GM18951 (cell line): Measurements from ENCODE around the gene PSMB5.

ENCODE experiments used
- POLR2A ChIP-seq: IDR thresholded peaks from 4 replicates; pipeline ENCODE4 v1.6.1; 2011; ENCODE audit warnings: mild to moderate bottlenecking; ENCODE audit not compliant: insufficient read length, insufficient read depth; ENCODE audit errors: extremely low read depth
- in situ Hi-C: fragments of 300-500 bp; cut with MboI; formaldehyde crosslinking; loops from one replicate; pipeline ENCODE4 v1.12.0; 2022; ENCODE audit warnings: low sequenced_read_pairs, mixed read lengths, inconsistent platforms; ENCODE audit not compliant: unreplicated experiment

PSMB5 gene

GRCh38 chr14:23067847-23068788, 33.4 kb upstream of the PSMB5 start:
- TF ChIP-seq POLR2A = no peak
- in situ Hi-C loops = loop anchor here (25.0 kb wide), 1 partner anchor 506 kb away; no protein-coding TSS in a partner anchor

- no peak for TF ChIP-seq POLR2A
- in situ Hi-C loops = loop anchor here (25.0 kb wide), 1 partner anchor 505 kb away; no protein-coding TSS in a partner anchor
These were observed 32.4 kb upstream of the PSMB5 start for GRCh38 chr14:23066855-23067744.

GRCh38 chr14:23066368-23066767, 31.7 kb upstream of the PSMB5 start:
- in situ Hi-C loops = loop anchor here (25.0 kb wide), 1 partner anchor 504 kb away; no protein-coding TSS in a partner anchor
- no peak for TF ChIP-seq POLR2A

DNA sequence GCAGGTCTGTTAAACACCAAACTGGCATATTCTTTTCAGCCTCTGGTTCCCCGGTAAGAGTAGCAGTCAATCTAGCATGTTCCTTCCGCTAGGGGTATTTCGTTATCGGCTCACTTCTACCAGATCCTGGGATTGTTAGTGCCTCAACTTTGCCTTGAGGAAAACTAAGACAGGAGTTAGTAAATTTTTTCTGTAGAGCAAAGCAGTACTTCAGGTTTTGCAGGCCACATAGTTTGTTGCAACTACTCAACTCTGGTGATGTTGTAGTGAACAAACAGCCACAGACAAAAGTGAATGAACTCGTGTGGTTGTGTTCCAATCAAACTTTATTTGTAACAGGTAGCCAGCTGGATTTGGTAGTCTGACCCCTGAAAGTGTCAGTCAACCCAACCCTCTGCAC, 28.9 kb upstream of the PSMB5 start:
- in situ Hi-C loops = loop anchor here (25.0 kb wide), 1 partner anchor 501 kb away; no protein-coding TSS in a partner anchor
- no peak for TF ChIP-seq POLR2A

- in situ Hi-C loops = loop anchor here (25.0 kb wide), 1 partner anchor 500 kb away; no protein-coding TSS in a partner anchor
- no peak for TF ChIP-seq POLR2A
These were observed 27.3 kb upstream of the PSMB5 start for GRCh38 chr14:23062002-23062401.

DNA sequence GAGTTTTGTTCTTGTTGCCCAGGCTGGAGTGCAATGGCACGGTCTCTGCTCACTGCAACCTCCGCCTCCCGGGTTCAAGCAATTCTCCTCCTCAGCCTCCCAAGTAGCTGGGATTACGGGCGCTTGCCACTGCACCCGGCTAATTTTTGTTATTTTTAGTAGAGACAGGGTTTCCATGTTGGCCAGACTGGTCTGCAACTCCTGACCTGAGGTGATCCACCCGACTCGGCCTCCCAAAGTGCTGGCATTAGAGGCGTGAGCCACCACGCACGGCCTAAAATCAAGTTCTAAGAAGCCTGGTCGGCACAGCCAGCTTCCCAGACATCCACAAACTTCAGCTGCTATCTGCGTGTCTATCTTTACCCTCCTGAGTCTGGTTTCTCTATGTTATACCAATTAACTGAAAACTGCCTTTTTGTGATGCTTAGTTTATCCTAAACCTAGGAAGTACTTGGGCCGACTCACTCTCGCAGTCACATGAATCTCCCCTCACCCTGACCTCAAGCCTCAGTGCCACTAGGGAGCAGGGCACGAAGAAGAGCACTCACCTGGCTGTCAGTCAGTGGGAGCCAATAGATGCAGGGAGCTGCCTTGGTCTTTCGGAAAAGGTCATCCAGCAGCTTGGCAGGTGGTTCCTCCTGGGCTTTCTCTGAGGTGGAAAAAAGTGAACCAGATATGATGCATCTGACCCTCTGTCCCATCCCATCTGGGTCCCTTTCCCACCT, 26.0 kb upstream of the PSMB5 start:
- TF ChIP-seq POLR2A = no peak
- in situ Hi-C loops = loop anchor here (25.0 kb wide), 1 partner anchor 498 kb away; no protein-coding TSS in a partner anchor

GRCh38 chr14:23058654-23059504, 24.2 kb upstream of the PSMB5 start:
- in situ Hi-C loops = loop anchor here (25.0 kb wide), 1 partner anchor 497 kb away; no protein-coding TSS in a partner anchor
- TF ChIP-seq POLR2A = no peak

DNA sequence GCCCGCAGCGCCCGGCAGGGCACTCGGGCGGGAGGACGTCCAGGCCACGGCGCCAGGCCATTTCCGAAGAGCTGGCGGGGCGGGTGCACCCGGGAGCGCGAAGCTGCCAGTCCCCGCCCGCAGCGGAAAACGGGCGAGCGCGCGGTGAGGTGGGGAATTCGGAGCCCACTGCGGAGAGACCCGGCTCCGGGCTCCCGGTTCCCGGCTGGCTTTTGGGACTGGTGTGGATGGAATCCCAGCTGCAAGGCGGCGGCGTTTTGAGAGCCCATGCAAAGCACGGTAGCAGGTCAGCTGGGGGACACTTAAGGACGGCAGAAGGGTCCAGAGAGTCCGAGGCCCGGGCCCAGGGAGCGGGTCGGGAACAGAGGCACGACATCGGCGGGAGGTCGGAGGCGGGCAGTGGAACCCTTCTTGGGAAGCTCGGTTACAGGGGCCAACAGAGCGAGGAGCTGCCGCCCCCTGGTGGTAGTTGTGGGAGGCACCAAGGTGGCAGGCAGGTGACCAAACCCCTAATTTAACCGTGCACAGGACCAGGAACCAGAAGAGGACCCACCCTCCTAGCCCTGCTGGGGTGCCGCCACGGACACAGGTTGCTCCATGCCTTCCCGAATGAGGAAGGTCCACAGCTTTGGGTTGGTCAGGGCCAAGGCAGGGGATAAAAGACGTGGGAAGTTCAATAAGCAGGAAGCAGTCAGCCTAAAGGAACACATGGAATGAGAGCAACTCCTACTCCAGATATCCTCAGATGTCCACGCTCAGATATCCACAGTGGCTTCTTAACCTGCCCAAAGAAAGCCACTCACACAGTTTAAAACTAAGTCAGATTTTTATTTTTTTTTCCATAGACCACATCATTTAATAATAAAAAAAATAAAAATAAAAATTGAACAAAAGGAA, 23.3 kb upstream of the PSMB5 start:
- in situ Hi-C loops = loop anchor here (25.0 kb wide), 1 partner anchor 496 kb away; no protein-coding TSS in a partner anchor
- peak; percentile 22 for TF ChIP-seq POLR2A

GRCh38 chr14:23056956-23057756, 22.5 kb upstream of the PSMB5 start, which contains the start of gene CDH24:
TSS of gene CDH24 (minus strand) at chr14:23057520. CDS start at chr14:23055733, 1,787 bp downstream.
- in situ Hi-C loops = loop anchor here (25.0 kb wide), 1 partner anchor 495 kb away; no protein-coding TSS in a partner anchor
- peak; percentile 32 for TF ChIP-seq POLR2A
